NCI-H526 (cell line): ENCODE measurements around the gene DHRS3.
"Not testable (repeated sequence)": the region's sequence is repeated elsewhere in the genome, so short reads cannot be mapped to it uniquely, and the experiment has no call there.

Source experiments
- DNase-seq, 2 experiments: peaks; one replicate each; lab custom pipeline; 2025; lab: John Stamatoyannopoulos, UW

The DHRS3 gene, protein sequence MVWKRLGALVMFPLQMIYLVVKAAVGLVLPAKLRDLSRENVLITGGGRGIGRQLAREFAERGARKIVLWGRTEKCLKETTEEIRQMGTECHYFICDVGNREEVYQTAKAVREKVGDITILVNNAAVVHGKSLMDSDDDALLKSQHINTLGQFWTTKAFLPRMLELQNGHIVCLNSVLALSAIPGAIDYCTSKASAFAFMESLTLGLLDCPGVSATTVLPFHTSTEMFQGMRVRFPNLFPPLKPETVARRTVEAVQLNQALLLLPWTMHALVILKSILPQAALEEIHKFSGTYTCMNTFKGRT

GRCh38 chr1:12617901-12618660 is at the start of gene DHRS3:
Gene DHRS3, minus strand, starts transcription at chr1:12618210. Its CDS starts 862 bp downstream, at chr1:12617348.
- peak; percentile 59 to 87 for DNase-seq

- no peak for DNase-seq
Measured at GRCh38 chr1:12666141-12666735, 48.2 kb upstream of the DHRS3 start.

DNA sequence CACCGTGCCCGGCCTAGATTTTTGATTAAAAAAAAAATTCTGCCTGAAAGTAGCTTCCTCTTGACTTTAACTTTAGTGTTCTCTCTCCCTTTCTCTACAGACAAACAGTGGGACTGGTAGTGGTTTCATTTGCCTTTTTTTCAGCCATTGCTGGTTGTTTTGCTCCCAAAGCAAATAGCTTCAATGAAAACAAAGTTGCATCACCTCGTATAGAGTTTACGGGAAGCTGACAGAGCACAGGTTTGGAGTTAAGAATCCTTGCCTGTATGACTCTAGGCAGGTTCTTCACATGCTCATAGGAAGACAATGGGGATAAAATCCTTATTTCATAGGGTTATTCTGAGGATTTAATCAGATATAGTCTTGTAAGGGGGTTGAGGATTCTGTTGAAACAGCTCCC is 47.5 kb upstream of the DHRS3 start:
- DNase-seq: no peak

DNA sequence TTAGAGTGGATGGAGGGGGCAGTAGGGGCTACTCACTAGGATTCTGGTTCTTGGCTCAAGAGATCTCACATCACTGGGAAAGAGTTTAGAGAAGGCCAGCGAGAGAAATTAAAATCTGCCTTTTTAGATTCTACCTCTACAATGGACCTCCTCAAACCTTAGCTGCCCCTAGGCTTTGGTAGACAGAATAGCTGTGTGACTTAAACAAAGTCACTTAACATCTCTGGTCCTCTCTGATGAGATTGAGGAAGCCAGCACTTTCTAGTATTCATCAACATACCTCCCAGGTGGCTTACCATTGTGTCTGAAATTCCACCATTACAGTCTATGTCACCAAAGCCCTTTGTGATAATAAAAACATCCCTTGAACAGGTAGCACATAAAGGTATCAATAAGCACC is 44.5 kb upstream of the DHRS3 start:
- no peak for DNase-seq

GRCh38 chr1:12661606-12662219 is 43.7 kb upstream of the DHRS3 start:
- no peak for DNase-seq

DNA sequence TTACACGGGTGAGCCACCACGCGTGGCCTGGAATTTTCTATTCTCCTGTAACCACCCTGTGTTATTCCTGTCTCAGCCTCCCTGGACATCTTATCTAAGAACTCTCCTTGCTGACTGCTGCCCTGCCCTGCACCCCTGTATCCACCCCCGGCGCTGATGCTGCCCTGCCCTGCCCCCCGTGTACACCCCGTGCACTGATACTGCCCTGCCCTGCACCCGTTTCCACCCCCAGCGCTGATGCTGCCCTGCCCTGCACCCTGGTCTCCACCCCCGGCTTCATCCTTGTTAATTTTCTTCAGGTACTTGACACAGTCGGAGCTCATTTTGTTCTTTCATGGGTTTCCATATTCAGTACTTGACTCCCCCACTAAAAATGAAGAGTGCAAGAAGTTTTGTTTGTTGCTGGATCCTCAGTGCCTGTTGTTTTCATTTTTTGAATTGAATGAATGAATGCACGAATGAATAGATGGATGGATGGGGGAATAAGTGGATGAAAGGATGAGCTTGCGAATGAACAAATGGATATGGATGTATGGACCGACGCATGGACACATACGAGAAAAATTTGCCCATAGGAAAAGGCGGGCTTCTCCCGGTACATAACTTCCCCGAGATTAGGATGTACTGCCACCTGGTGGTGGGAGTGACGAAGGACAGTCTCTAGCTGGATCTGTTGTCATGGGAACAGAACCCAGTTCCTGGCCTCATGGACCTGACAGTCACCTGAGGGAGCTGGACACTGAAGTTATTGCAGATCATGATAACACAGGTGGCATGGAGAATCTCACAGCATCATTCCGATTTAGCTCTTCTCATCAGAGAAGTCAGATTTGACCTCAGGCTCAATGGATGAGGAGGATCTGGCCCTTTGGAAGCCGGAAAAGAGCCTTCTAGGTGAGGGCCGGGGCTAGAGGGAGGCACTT is 40.8 kb upstream of the DHRS3 start:
- peak; percentile 61 to 89 for DNase-seq

DNA sequence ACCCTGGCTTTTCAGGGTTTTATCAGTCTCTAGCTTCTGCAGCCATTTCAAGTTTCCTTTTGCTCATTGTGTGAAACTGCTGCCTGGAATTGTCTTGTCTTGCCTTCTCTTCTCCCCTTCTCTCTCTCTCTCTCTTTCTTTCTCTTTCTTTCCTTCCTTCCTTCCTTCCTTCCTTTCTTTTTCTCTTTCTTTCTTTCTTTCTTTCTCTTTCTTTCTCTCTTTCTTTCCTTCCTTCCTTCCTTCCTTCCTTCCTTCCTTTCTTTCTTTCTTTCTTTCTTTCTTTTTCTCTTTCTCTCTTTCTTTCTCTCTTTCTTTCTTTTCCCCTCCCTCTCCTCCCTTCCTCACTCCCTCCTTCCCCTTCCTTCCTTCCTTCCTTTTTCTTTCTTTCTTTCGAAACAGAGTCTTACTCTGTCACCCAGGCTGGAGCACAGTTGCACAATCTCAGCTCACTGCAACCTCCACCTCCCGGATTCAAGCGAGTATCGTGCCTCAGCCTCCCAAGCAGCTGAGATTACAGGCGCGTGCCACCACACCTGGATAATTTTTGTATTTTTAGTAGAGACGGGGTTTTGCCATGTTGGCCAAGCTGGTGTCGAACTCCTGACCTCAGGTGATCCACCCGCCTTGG is 40.0 kb upstream of the DHRS3 start:
- not testable (repeated sequence) for DNase-seq

DNA sequence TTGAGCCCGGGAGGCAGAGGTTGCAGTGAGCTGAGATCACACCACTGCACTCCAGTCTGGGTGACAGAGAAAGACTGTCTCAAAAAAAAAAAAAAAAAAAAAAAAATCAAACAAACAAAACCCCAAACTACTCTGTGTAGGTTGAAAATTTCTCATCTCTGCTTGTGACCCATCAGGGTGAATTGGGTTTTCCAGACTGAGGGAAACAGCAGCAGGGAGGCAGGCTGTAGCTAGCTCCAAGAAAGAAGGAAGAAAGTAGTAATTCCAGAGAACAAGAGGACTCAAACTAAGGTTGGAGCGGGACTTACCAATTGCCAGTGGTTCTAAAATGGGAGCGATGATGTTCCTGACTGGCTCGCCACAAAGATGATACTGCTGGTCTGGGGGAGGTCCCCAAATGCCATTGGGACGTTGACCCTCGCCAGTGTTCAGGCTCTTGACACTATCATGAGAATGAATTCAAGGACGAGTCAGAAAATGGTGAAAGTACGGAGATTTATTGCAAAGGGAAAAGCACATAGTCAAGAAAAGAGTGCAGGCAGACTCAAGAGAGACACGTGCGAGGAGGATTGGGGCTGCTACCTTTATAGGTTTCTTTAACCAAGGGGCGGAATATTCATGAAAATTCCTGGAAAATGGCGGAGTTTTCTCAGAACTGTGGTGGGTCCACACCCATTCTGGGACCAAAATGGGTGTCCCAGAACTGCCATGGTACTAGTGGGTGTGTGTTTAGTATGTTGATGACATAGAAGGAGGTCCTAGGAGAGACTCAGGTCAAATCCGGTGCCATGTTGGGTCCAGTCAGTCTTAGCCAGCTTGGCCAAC is 39.3 kb upstream of the DHRS3 start:
- DNase-seq: no peak

GRCh38 chr1:12656575-12656974 is 38.6 kb upstream of the DHRS3 start:
- no peak for DNase-seq

DNA sequence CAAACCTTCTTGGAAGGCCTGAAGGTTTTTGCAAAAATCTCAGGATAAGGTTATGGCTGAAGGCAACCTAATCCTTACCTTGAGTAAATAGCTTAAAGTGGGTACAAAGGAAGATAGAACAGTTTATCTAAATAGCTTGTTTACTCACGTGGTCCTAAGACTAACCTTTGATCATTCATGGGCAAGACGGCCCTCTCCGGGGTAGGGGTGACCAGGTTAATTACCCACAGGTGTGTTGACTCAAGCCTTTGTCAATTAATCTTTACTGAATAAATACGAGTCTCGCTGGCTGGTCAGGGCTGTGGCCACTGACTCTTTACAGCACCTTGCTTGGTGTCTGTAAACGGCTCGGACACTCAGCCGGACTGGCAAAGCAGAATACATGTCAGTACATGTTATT is 36.6 kb upstream of the DHRS3 start:
- no peak for DNase-seq

- DNase-seq: peak in 1 of 2 experiments; percentile 3
Measured at GRCh38 chr1:12654004-12654567, 36.1 kb upstream of the DHRS3 start.

GRCh38 chr1:12649971-12650421 is 32.0 kb upstream of the DHRS3 start:
- DNase-seq: no peak

DNA sequence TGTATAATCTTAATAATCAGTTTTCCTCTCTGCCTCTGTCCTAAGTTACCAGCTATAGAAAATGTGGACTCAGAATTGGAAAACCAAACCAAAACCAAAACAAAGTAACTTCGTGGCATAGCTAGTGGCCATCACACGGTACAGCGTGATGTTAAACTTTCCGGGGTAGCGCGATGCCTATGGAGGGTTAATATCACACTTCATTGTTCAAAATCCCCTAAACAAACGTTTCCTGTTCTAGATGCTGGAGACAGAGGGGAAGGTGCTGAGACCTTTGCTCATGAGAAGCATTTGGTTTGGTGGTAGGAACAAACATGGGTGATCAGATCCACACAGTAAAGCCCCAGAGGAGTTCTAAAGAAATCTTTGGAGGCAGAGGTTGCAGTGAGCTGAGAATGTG is 30.7 kb upstream of the DHRS3 start:
- DNase-seq: no peak

DNA sequence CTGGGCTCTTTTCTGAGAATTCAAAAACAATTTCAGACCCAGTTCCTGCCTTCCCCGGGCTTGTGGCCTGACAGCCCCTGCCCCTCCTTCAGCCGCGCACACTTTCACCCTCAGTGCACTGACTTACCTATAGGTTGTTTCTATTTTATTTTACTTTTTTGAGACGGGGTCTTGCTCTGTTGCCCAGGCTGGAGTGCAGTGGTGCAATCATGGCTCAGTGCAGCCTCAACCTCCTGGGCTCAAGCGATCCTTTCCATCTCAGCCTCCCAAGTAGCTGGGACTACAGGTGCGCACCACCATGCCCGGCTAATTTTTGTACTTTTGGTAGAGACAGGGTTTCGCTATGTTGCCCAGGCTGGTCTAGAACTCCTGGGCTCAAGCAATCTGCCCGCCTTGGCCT is 27.4 kb upstream of the DHRS3 start:
- not testable (repeated sequence) for DNase-seq

DNA sequence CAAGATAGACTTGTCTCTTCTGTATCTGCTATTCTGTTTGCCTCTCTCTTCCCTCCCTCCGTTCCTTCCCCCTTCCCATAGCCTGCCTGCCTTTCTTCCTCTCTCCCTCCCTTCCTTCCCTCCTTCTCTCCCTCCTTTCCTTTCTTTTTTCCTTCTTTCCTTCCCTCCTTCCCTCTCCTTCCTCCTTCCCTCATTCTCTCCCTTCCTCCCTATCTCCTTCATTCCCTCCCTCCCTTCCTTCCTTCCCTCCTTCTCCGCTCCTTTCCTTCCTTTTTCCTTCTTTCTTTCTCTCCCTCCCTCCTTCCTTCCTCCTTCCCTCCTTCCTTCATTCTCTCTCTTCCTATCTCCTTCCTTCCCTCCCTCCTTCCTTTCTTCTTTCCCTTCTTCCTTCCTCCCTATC is 26.8 kb upstream of the DHRS3 start:
- DNase-seq: no peak

DNA sequence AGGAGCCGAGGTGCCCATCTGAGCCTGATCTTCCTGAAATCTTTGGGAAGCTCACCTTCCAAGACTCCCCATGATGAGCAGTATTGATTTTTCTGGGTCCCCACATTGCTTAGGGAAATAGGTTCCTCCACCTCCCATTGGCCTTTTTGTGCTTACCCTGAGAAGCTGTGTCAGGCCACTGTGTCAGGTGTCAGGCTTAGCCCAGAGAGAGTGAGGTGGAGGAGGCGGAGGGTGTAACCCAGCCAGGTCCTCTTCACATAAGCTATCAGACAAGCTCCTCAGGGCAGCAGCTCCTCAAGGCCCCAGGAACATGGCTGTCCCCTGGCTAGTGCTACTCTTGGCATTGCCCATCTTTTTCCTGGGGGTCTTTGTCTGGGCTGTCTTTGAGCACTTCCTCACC is 26.2 kb upstream of the DHRS3 start:
- no peak for DNase-seq

GRCh38 chr1:12643785-12644184 is 25.8 kb upstream of the DHRS3 start, which contains the start of gene AADACL4:
Gene AADACL4, plus strand, starts transcription at chr1:12644085. Its CDS starts 462 bp downstream, at chr1:12644547.
- DNase-seq: no peak

DNA sequence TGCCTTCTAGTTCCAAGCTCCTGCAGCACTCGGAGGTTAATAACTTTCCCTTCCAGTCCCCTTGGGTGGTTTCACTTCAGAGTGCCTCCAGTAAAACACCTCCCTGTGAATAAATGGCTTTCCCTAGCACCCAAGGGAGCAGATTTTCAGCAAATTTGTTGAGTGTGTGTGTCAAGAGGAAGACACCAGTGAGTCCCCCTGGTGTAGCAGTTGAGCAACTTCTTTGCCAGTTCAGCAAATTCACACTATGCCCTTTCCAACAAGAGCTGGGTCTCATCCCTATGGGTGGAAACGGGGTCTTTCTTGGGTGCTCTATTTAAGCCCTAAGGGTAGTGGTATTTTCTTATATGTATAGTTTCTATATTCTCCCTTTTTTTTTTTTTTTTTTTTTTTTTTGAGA is 25.1 kb upstream of the DHRS3 start:
- DNase-seq: no peak

DNA sequence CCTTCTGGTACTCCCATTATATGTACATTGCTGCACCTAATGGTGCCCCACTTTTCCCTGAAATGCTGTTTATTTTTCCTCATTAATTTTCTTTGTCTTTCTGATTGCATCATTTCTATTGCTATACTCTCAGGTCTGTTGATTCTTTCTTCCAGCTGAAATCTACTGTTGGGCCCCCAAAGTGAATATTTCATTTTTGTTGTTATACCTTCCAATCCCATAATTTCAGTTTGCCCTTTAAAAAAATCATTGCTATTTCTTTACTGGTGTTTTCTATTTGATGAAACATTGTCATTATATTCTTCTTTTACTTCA is 22.9 kb upstream of the DHRS3 start:
- DNase-seq: no peak
